ENCODE results near the gene CAMK4. TPM values are rescaled to one million over a fixed set of nuclear protein-coding genes. Genes with fewer than 3 reads are reported as not detected.

The CAMK4 gene
- total and polyA plus RNA-seq, 9 of the 15 experiments (the other 6 are each of a cell fraction or from before 2014, with no cell fraction given) = 0.35 TPM; not detected in 8

GRCh38 chr5:111271885-111272284 lies 47.7 kb downstream of the CAMK4 start (continued):
- TF ChIP-seq FOXP4 (CRISPR knock-in tag; IDR thresholded peaks at IDR 0.05; ENCODE audit: borderline replicate concordance) (no peak), PTTG1 (tag; IDR thresholded peaks at IDR 0.05; ENCODE audit: low read depth) (no peak)

GRCh38 chr5:111277061-111277460 lies 52.9 kb downstream of the CAMK4 start:
- POLR2A ChIA-PET = no interaction called here
- BruUV-seq (replicated peaks) = no TSS peak
- in situ Hi-C loops (cut with MboI) = no loop called here

More at GRCh38 chr5:111277061-111277460, 52.9 kb downstream of the CAMK4 start:
- Histone ChIP-seq H3K9ac (ENCODE audit: insufficient read depth in 1 of 2, low read depth in 2 of 2, low read length in 2 of 2) (no peak overlapping the region), H4K20me1 (replicated peaks; ENCODE audit: control insufficient read depth, insufficient read depth, low read length) (no peaks in the 10 kb centered on the region), H3K36me3 (ENCODE audit: control insufficient read depth, insufficient read depth, low read length) (no peaks in the 10 kb centered on the region), H3K9me3 (replicated peaks; ENCODE audit: control insufficient read depth, insufficient read depth, low read depth, low read length) (no peaks in the 10 kb centered on the region), H3K9me1 (ENCODE audit: control insufficient read depth, insufficient read depth, low read length) (no peaks in the 10 kb centered on the region), H3K4me1 (replicated peaks in 1 of 2; ENCODE audit: control insufficient read depth in 2 of 2, insufficient read depth in 2 of 2, low read length in 2 of 2) (no peaks in the 10 kb centered on the region), H3K27ac (ENCODE audit: extremely low read depth, low read depth, low read length) (no peak overlapping the region), H3K4me3 (no peak overlapping the region), H3K79me2 (ENCODE audit: control insufficient read depth, insufficient read depth, low read length) (no peaks in the 10 kb centered on the region), H2AFZ (ENCODE audit: low read depth, low read length) (no peak overlapping the region), H3K4me2 (ENCODE audit: insufficient read depth, low read length) (no peak overlapping the region), H3K27me3 (ENCODE audit: control insufficient read depth in 2 of 2, insufficient read depth in 2 of 2, low read length in 2 of 2) (no peaks in the 10 kb centered on the region)
- 25% methylated on average over 2 of the region's 2 CpGs for WGBS (ENCODE audit: insufficient coverage, low coverage, missing lambda C conversion rate)
- intact Hi-C loops (cut with micrococcal nuclease) = loop anchor here (5.0 to 10.0 kb wide), 2 partner anchors 870 to 1082 kb away; no protein-coding TSS in a partner anchor
- DNase-seq (ENCODE audit: extremely low read depth in 1 of 4, low spot score in 3 of 4) (no peak), FAIRE-seq (no peak), ATAC-seq (no peak)
- CTCF ChIA-PET (ENCODE audit: low intra/inter-chr PET ratio) = interaction anchor here (2.8 kb wide), 1 partner anchor 119 kb away, joined by 17 read pairs; no protein-coding TSS in a partner anchor
- TF ChIP-seq ZNF77 (CRISPR knock-in tag; IDR thresholded peaks at IDR 0.05) = no peak
- TF ChIP-seq ZNF609 (CRISPR knock-in tag; IDR thresholded peaks at IDR 0.05; ENCODE audit: borderline replicate concordance) = no peak
- TF ChIP-seq SMARCA4 (IDR thresholded peaks at IDR 0.05) = no peak
- TF ChIP-seq GATAD2A (IDR thresholded peaks at IDR 0.05) = no peak
- no peak for TF ChIP-seq CCAR2 (IDR thresholded peaks at IDR 0.05; ENCODE audit: low read depth, low read length)
- TF ChIP-seq ELF4 (CRISPR knock-in tag; IDR thresholded peaks at IDR 0.05) = no peak
- TF ChIP-seq FOXO4 (CRISPR knock-in tag; IDR thresholded peaks at IDR 0.05) = no peak
